GM23338 (cell line): ENCODE data around the gene R3HDM2. TPM values are rescaled to one million over a fixed set of nuclear protein-coding genes. Genes with fewer than 3 reads are reported as not detected.

Source experiments
- POLR2AphosphoS5 ChIP-seq: IDR thresholded peaks from 2 replicates; pipeline ENCODE4 v1.6.1; 2016; ENCODE audit warnings: antibody characterized with exemption, low read depth
- polyA plus RNA-seq: library from polyadenylated mRNA; unstranded; fragments of >200 nt; fragmentation: Nextera tagmentation; extraction: Ambion mirVana; gene quantifications from 2 replicates; pipeline ENCODE4 v1.2.1, GENCODE V29; 2016
- total RNA-seq: library from RNA; depleted of rRNA; stranded (reverse); fragments of >200 nt; shearing (Covaris generic); gene quantifications from 2 replicates; pipeline ENCODE4 v1.2.3, GENCODE V29; 2014
- TF ChIP-seq, protein P1 (sequence below): IDR thresholded peaks from one replicate; pipeline ENCODE4 v1.6.1; 2018; ENCODE audit warnings: antibody characterized with exemption; ENCODE audit not compliant: unreplicated experiment
- TF ChIP-seq, protein P2 (sequence below): fragments of 250-450 bp; sonication (Bioruptor Pico); IDR thresholded peaks from 2 replicates; pipeline ENCODE4 v1.5.0; 2020; ENCODE audit warnings: mild to moderate bottlenecking, moderate library complexity
- TF ChIP-seq, protein P3 (sequence below): IDR thresholded peaks from 2 replicates; pipeline ENCODE4 v1.6.1; 2016; ENCODE audit warnings: antibody characterized with exemption

The R3HDM2 gene
- total and polyA plus RNA-seq, 2 experiments from 2014 or later = 9.6 to 19.6 TPM

DNA sequence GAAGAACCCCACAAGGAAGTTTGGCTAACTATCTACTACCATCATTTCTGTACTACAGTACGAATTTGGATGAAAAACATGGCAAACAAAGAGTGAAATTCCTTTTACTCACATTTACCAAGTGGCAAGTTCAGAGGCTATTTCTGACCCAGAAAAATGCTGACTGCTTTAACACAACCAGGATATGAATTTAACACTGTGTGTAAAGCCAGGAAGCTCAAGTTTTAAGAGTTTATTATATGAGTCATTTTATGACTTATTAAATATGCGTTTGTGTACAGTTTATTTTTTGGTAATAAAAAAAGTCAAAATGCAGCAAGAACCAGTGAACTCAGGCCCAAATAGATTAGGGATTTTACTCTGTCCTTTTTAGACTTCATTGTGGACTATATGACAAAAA is 121.4 kb downstream of the R3HDM2 start (continued):
- TF ChIP-seq, protein P1, sequence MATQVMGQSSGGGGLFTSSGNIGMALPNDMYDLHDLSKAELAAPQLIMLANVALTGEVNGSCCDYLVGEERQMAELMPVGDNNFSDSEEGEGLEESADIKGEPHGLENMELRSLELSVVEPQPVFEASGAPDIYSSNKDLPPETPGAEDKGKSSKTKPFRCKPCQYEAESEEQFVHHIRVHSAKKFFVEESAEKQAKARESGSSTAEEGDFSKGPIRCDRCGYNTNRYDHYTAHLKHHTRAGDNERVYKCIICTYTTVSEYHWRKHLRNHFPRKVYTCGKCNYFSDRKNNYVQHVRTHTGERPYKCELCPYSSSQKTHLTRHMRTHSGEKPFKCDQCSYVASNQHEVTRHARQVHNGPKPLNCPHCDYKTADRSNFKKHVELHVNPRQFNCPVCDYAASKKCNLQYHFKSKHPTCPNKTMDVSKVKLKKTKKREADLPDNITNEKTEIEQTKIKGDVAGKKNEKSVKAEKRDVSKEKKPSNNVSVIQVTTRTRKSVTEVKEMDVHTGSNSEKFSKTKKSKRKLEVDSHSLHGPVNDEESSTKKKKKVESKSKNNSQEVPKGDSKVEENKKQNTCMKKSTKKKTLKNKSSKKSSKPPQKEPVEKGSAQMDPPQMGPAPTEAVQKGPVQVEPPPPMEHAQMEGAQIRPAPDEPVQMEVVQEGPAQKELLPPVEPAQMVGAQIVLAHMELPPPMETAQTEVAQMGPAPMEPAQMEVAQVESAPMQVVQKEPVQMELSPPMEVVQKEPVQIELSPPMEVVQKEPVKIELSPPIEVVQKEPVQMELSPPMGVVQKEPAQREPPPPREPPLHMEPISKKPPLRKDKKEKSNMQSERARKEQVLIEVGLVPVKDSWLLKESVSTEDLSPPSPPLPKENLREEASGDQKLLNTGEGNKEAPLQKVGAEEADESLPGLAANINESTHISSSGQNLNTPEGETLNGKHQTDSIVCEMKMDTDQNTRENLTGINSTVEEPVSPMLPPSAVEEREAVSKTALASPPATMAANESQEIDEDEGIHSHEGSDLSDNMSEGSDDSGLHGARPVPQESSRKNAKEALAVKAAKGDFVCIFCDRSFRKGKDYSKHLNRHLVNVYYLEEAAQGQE = no peak
- TF ChIP-seq, protein P2, sequence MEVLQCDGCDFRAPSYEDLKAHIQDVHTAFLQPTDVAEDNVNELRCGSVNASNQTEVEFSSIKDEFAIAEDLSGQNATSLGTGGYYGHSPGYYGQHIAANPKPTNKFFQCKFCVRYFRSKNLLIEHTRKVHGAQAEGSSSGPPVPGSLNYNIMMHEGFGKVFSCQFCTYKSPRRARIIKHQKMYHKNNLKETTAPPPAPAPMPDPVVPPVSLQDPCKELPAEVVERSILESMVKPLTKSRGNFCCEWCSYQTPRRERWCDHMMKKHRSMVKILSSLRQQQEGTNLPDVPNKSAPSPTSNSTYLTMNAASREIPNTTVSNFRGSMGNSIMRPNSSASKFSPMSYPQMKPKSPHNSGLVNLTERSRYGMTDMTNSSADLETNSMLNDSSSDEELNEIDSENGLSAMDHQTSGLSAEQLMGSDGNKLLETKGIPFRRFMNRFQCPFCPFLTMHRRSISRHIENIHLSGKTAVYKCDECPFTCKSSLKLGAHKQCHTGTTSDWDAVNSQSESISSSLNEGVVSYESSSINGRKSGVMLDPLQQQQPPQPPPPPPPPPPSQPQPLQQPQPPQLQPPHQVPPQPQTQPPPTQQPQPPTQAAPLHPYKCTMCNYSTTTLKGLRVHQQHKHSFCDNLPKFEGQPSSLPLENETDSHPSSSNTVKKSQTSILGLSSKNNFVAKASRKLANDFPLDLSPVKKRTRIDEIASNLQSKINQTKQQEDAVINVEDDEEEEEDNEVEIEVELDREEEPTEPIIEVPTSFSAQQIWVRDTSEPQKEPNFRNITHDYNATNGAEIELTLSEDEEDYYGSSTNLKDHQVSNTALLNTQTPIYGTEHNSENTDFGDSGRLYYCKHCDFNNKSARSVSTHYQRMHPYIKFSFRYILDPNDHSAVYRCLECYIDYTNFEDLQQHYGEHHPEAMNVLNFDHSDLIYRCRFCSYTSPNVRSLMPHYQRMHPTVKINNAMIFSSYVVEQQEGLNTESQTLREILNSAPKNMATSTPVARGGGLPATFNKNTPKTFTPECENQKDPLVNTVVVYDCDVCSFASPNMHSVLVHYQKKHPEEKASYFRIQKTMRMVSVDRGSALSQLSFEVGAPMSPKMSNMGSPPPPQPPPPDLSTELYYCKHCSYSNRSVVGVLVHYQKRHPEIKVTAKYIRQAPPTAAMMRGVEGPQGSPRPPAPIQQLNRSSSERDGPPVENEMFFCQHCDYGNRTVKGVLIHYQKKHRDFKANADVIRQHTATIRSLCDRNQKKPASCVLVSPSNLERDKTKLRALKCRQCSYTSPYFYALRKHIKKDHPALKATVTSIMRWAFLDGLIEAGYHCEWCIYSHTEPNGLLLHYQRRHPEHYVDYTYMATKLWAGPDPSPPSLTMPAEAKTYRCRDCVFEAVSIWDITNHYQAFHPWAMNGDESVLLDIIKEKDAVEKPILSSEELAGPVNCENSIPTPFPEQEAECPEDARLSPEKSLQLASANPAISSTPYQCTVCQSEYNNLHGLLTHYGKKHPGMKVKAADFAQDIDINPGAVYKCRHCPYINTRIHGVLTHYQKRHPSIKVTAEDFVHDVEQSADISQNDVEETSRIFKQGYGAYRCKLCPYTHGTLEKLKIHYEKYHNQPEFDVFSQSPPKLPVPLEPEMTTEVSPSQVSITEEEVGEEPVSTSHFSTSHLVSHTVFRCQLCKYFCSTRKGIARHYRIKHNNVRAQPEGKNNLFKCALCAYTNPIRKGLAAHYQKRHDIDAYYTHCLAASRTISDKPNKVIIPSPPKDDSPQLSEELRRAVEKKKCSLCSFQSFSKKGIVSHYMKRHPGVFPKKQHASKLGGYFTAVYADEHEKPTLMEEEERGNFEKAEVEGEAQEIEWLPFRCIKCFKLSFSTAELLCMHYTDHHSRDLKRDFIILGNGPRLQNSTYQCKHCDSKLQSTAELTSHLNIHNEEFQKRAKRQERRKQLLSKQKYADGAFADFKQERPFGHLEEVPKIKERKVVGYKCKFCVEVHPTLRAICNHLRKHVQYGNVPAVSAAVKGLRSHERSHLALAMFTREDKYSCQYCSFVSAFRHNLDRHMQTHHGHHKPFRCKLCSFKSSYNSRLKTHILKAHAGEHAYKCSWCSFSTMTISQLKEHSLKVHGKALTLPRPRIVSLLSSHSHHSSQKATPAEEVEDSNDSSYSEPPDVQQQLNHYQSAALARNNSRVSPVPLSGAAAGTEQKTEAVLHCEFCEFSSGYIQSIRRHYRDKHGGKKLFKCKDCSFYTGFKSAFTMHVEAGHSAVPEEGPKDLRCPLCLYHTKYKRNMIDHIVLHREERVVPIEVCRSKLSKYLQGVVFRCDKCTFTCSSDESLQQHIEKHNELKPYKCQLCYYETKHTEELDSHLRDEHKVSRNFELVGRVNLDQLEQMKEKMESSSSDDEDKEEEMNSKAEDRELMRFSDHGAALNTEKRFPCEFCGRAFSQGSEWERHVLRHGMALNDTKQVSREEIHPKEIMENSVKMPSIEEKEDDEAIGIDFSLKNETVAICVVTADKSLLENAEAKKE = no peak
- TF ChIP-seq POLR2AphosphoS5 = no peak
- TF ChIP-seq, protein P3, sequence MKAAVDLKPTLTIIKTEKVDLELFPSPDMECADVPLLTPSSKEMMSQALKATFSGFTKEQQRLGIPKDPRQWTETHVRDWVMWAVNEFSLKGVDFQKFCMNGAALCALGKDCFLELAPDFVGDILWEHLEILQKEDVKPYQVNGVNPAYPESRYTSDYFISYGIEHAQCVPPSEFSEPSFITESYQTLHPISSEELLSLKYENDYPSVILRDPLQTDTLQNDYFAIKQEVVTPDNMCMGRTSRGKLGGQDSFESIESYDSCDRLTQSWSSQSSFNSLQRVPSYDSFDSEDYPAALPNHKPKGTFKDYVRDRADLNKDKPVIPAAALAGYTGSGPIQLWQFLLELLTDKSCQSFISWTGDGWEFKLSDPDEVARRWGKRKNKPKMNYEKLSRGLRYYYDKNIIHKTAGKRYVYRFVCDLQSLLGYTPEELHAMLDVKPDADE = no peak
